Loucy (cell line): Measurements from ENCODE around the gene SELENOM.

Experiments used
- EZH2phosphoT487 ChIP-seq: fragments of 200-600 bp; IDR thresholded peaks from 2 replicates; pipeline ENCODE4 v1.6.1; 2018; ENCODE audit warnings: antibody characterized with exemption, mild to moderate bottlenecking, moderate library complexity, borderline replicate concordance
- TF ChIP-seq, protein P1 (sequence below): fragments of 200-600 bp; sonication (generic); conservative IDR thresholded peaks from 2 replicates; pipeline ENCODE4 v1.5.1; 2014; ENCODE audit warnings: mild to moderate bottlenecking, antibody characterized with exemption, low read length

DNA sequence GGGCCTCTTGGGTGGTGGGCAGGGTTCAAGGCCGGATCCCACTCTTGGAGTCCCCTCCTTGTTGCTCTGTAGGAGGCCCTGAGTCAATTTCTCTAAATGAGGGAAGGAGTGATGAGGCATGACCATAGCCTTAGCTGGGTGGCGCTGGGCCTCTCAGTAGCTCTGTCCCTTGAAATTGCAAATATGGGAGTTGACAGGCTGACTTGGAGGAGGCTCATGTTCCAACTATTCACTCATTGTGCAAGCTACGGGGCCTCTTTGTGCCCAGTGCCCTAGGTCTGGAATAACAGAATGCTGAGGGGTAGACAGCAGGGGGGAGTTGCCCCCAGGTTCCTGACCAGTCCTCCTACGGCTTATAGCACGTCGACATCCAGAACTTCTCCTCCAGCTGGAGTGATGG lies 8.0 kb downstream of the SELENOM start:
- TF ChIP-seq, protein P1, sequence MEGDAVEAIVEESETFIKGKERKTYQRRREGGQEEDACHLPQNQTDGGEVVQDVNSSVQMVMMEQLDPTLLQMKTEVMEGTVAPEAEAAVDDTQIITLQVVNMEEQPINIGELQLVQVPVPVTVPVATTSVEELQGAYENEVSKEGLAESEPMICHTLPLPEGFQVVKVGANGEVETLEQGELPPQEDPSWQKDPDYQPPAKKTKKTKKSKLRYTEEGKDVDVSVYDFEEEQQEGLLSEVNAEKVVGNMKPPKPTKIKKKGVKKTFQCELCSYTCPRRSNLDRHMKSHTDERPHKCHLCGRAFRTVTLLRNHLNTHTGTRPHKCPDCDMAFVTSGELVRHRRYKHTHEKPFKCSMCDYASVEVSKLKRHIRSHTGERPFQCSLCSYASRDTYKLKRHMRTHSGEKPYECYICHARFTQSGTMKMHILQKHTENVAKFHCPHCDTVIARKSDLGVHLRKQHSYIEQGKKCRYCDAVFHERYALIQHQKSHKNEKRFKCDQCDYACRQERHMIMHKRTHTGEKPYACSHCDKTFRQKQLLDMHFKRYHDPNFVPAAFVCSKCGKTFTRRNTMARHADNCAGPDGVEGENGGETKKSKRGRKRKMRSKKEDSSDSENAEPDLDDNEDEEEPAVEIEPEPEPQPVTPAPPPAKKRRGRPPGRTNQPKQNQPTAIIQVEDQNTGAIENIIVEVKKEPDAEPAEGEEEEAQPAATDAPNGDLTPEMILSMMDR, result no peak
- TF ChIP-seq EZH2phosphoT487, result no peak
